Neural progenitor cell (in vitro differentiated cells): ENCODE measurements around the gene DOCK3.

Experiments used
- CTCF ChIP-seq: fragments of 200-600 bp; sonication (generic); IDR thresholded peaks from 2 replicates; pipeline ENCODE4 v1.5.1; 2017; ENCODE audit warnings: antibody characterized with exemption, mild to moderate bottlenecking
- EZH2 ChIP-seq: fragments of 200-600 bp; sonication (generic); IDR thresholded peaks from 2 replicates; pipeline ENCODE4 v1.6.1; 2017; ENCODE audit warnings: antibody characterized with exemption, mild to moderate bottlenecking, moderate library complexity
- EZH2phosphoT487 ChIP-seq: fragments of 200-600 bp; sonication (generic); IDR thresholded peaks from 2 replicates; pipeline ENCODE4 v1.6.1; 2017; ENCODE audit warnings: antibody characterized with exemption

- TF ChIP-seq CTCF: no peak
- TF ChIP-seq EZH2: no peak
- no peak for TF ChIP-seq EZH2phosphoT487
Measured at GRCh38 chr3:50657407-50657806, 17.3 kb upstream of the DOCK3 start.
